A673 (cell line): ENCODE measurements around the gene NOD1. TPM values are rescaled to one million over a fixed set of nuclear protein-coding genes. Genes with fewer than 3 reads are reported as not detected.

Source experiments
- BruUV-seq: library from RNA; stranded (reverse); fragments of 400-500 nt; replicated peaks from 2 replicates; lab custom pipeline; 2021; lab: Mats Ljungman, UMichigan
- CTCF ChIA-PET: fragments of 300-600 bp; sonication (Branson Sonifier 250); formaldehyde crosslinking; loops from one replicate; lab custom pipeline; 2022; ENCODE audit warnings: antibody characterized with exemption; lab: Charles Lee
- POLR2A ChIA-PET: fragments of 300-600 bp; sonication (Branson Sonifier 250); formaldehyde crosslinking; loops from one replicate; lab custom pipeline; 2022; ENCODE audit warnings: antibody characterized with exemption; ENCODE audit not compliant: low non-redundant PET; lab: Charles Lee
- DNase-seq: peaks from one replicate; pipeline ENCODE4 v3.0.0-alpha.2; 2015; ENCODE audit warnings: low spot score
- H3K27ac ChIP-seq: fragments of 200-600 bp; sonication (generic); 2 replicates; pipeline ENCODE4 v1.5.1; 2016; ENCODE audit warnings: mixed run types, low read depth, mild to moderate bottlenecking, mixed read lengths, antibody characterized with exemption, low read length; ENCODE audit not compliant: poor library complexity, severe bottlenecking
- H3K27me3 ChIP-seq: fragments of 200-600 bp; sonication (generic); replicated peaks from 2 replicates; pipeline ENCODE4 v1.6.1; 2017; ENCODE audit warnings: mixed run types, low read depth, mild to moderate bottlenecking, mixed read lengths, antibody characterized with exemption, low read length; ENCODE audit not compliant: insufficient read depth, poor library complexity
- H3K36me3 ChIP-seq: fragments of 200-600 bp; sonication (generic); 2 replicates; pipeline ENCODE4 v1.6.1; 2016; ENCODE audit warnings: mixed run types, mild to moderate bottlenecking, mixed read lengths, antibody characterized with exemption, low read length; ENCODE audit not compliant: insufficient read depth, poor library complexity, severe bottlenecking
- H3K4me1 ChIP-seq: fragments of 200-600 bp; sonication (generic); 2 replicates; pipeline ENCODE4 v1.6.1; 2017; ENCODE audit warnings: mixed run types, mild to moderate bottlenecking, mixed read lengths, antibody characterized with exemption, low read length; ENCODE audit not compliant: insufficient read depth, poor library complexity, severe bottlenecking
- H3K4me3 ChIP-seq: fragments of 200-600 bp; sonication (generic); 2 replicates; pipeline ENCODE4 v1.5.1; 2016; ENCODE audit warnings: low read depth, mixed run types, mild to moderate bottlenecking, mixed read lengths, low read length; ENCODE audit not compliant: poor library complexity, severe bottlenecking
- H3K9me3 ChIP-seq: fragments of 200-600 bp; sonication (generic); 2 replicates; pipeline ENCODE4 v1.6.1; 2016; ENCODE audit warnings: mixed run types, low read depth, mild to moderate bottlenecking, mixed read lengths, antibody characterized with exemption, low read length; ENCODE audit not compliant: poor library complexity, severe bottlenecking
- EZH2 ChIP-seq: fragments of 200-600 bp; sonication (generic); IDR thresholded peaks from 2 replicates; pipeline ENCODE4 v1.6.1; 2017; ENCODE audit warnings: borderline replicate concordance, low read depth, mild to moderate bottlenecking, mixed read lengths, antibody characterized with exemption, low read length; ENCODE audit not compliant: poor library complexity, severe bottlenecking
- intact Hi-C: fragments of 100-400 bp; cut with micrococcal nuclease; formaldehyde crosslinking; loops from one replicate; pipeline ENCODE4 v1.10.0; 2022; ENCODE audit not compliant: unreplicated experiment
- total RNA-seq: library from RNA; stranded (reverse); gene quantifications from 2 replicates; pipeline ENCODE4 v1.2.3, GENCODE V29; 2021
- TF ChIP-seq, protein P1 (sequence below): fragments of 300-800, 200-600 bp; sonication (generic); conservative IDR thresholded peaks from 2 replicates; pipeline ENCODE4 v1.5.1; 2017; ENCODE audit warnings: low read depth, mild to moderate bottlenecking, antibody characterized with exemption, low read length, moderate library complexity, mixed read lengths

The NOD1 gene
- total RNA-seq, 1 experiment from 2014 or later, result 2.3 TPM

GRCh38 chr7:30450983-30451497, 27.5 kb downstream of the NOD1 start:
- BruUV-seq, result no TSS peak
- intact Hi-C loops, result no loop called here
- H3K9me3 ChIP-seq, result no peaks in the 10 kb centered on the region
- no peak for TF ChIP-seq EZH2
- TF ChIP-seq, protein P1, sequence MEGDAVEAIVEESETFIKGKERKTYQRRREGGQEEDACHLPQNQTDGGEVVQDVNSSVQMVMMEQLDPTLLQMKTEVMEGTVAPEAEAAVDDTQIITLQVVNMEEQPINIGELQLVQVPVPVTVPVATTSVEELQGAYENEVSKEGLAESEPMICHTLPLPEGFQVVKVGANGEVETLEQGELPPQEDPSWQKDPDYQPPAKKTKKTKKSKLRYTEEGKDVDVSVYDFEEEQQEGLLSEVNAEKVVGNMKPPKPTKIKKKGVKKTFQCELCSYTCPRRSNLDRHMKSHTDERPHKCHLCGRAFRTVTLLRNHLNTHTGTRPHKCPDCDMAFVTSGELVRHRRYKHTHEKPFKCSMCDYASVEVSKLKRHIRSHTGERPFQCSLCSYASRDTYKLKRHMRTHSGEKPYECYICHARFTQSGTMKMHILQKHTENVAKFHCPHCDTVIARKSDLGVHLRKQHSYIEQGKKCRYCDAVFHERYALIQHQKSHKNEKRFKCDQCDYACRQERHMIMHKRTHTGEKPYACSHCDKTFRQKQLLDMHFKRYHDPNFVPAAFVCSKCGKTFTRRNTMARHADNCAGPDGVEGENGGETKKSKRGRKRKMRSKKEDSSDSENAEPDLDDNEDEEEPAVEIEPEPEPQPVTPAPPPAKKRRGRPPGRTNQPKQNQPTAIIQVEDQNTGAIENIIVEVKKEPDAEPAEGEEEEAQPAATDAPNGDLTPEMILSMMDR, result no peak
- H3K4me3 ChIP-seq, result no peak overlapping the region
- ChIA-PET CTCF (no interaction called here), POLR2A (no interaction called here)
- H3K27ac ChIP-seq, result no peak overlapping the region
- DNase-seq, result no peak
- no peaks in the 10 kb centered on the region for H3K27me3 ChIP-seq
- H3K4me1 ChIP-seq, result peaks cover 10% of the 10 kb centered on the region
- no peaks in the 10 kb centered on the region for H3K36me3 ChIP-seq

GRCh38 chr7:30450240-30450982, 28.2 kb downstream of the NOD1 start:
- TF ChIP-seq, protein P1, result no peak
- TF ChIP-seq EZH2, result no peak
- BruUV-seq, result no TSS peak
- H3K27me3 ChIP-seq, result no peaks in the 10 kb centered on the region
- H3K27ac ChIP-seq, result no peak overlapping the region
- CTCF ChIA-PET, result no interaction called here
- intact Hi-C loops, result no loop called here
- no peak overlapping the region for H3K4me3 ChIP-seq
- H3K4me1 ChIP-seq, result peaks cover 10% of the 10 kb centered on the region
- no peaks in the 10 kb centered on the region for H3K9me3 ChIP-seq
- POLR2A ChIA-PET, result no interaction called here
- DNase-seq, result peak; percentile 73
- no peaks in the 10 kb centered on the region for H3K36me3 ChIP-seq

DNA sequence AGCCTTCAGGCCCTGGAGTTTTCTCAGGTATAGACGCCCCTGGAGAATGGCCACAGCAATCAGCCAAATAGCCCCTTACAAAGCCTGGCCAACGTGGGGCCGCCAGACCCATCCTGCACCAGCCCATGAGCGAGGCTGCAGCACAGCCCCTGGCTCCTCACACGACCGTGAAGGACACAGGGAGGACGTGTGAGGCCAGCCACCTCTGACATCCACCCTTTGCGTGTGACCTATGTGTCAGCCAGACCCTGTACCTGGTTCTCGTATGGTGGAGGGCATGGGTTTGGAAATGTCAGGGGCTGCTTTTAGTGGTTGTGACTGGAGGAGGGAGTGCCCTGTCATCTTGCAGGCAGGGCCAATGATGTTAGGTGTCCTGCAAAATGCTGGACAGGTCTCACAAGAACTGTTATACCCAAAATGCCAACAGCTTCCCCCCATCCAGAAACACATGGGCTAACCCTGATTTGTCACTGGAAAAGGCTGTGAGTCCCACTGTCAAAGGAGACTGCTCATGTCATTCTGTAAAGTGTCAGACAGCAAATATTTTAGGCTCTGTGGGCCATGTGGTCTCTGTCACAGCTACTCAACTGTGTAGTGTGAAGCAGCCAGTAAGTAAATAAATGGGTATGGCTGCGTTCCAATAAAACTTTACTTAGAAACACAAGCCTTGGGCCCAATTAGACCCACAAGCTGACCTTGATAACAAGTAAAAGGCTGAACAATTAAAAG, 30.0 kb downstream of the NOD1 start:
- H3K27me3 ChIP-seq, result no peaks in the 10 kb centered on the region
- DNase-seq, result no peak
- H3K4me3 ChIP-seq, result no peak overlapping the region
- no peaks in the 10 kb centered on the region for H3K9me3 ChIP-seq
- intact Hi-C loops, result loop anchor here (5.0 kb wide), 1 partner anchor 36 kb away; no protein-coding TSS in a partner anchor
- peaks cover 6% of the 10 kb centered on the region for H3K4me1 ChIP-seq
- ChIA-PET CTCF (no interaction called here), POLR2A (no interaction called here)
- no peaks in the 10 kb centered on the region for H3K36me3 ChIP-seq
- no peak overlapping the region for H3K27ac ChIP-seq
- TF ChIP-seq, protein P1, result no peak
- TF ChIP-seq EZH2, result no peak
- no TSS peak for BruUV-seq
